ENCODE measurements around the gene ATE1. TPM values are rescaled to one million over a fixed set of nuclear protein-coding genes. Genes with fewer than 3 reads are reported as not detected.
A peak's percentile ranks its signal among the peaks of the same experiment; 100 is the strongest.

The ATE1 gene
- polyA plus RNA-seq, 4 donors, result 27.1 to 44.2 (median 40.1) TPM

GRCh38 chr10:121751191-121751760 lies 176.6 kb downstream of the ATE1 start:
- no peak for DNase-seq (ENCODE audit: low read depth in 4 of 4, low spot score in 3 of 4)

GRCh38 chr10:121747163-121747775 lies 180.6 kb downstream of the ATE1 start:
- no peak for DNase-seq (ENCODE audit: low read depth in 4 of 4, low spot score in 3 of 4)

- no peak for DNase-seq (ENCODE audit: low read depth in 4 of 4, low spot score in 3 of 4)
Observed at GRCh38 chr10:121741248-121741792, 186.5 kb downstream of the ATE1 start.

- DNase-seq (ENCODE audit: low read depth in 4 of 4, low spot score in 3 of 4), result no peak
Observed at GRCh38 chr10:121740069-121740468, 187.8 kb downstream of the ATE1 start.

- no peak for DNase-seq (ENCODE audit: low read depth in 4 of 4, low spot score in 3 of 4)
Observed at GRCh38 chr10:121739114-121739513, 188.7 kb downstream of the ATE1 start.

- no peak for DNase-seq (ENCODE audit: low read depth in 4 of 4, low spot score in 3 of 4)
Observed at GRCh38 chr10:121736315-121737130, 191.3 kb downstream of the ATE1 start.

GRCh38 chr10:121735263-121735662 lies 192.6 kb downstream of the ATE1 start:
- DNase-seq (ENCODE audit: low read depth in 4 of 4, low spot score in 3 of 4), result no peak

GRCh38 chr10:121734589-121735045 lies 193.2 kb downstream of the ATE1 start:
- DNase-seq (ENCODE audit: low read depth in 4 of 4, low spot score in 3 of 4), result peak in 1 of 4 donors; percentile 11

GRCh38 chr10:121732656-121733445 lies 195.0 kb downstream of the ATE1 start:
- no peak for DNase-seq (ENCODE audit: low read depth in 4 of 4, low spot score in 3 of 4)

GRCh38 chr10:121732172-121732571 lies 195.7 kb downstream of the ATE1 start:
- DNase-seq (ENCODE audit: low read depth in 4 of 4, low spot score in 3 of 4), result no peak

GRCh38 chr10:121724282-121724681 lies 203.5 kb downstream of the ATE1 start:
- DNase-seq (ENCODE audit: low read depth in 4 of 4, low spot score in 3 of 4), result no peak

- no peak for DNase-seq (ENCODE audit: low read depth in 4 of 4, low spot score in 3 of 4)
Observed at GRCh38 chr10:121722665-121723064, 205.2 kb downstream of the ATE1 start.

GRCh38 chr10:121721257-121721656 lies 206.6 kb downstream of the ATE1 start:
- DNase-seq (ENCODE audit: low read depth in 4 of 4, low spot score in 3 of 4), result no peak

GRCh38 chr10:121715969-121716368 lies 211.9 kb downstream of the ATE1 start:
- no peak for DNase-seq (ENCODE audit: low read depth in 4 of 4, low spot score in 3 of 4)

GRCh38 chr10:121715076-121715475 lies 212.8 kb downstream of the ATE1 start:
- DNase-seq (ENCODE audit: low read depth in 4 of 4, low spot score in 3 of 4), result no peak

- no peak for DNase-seq (ENCODE audit: low read depth in 4 of 4, low spot score in 3 of 4)
Observed at GRCh38 chr10:121713486-121713885, 214.3 kb downstream of the ATE1 start.

GRCh38 chr10:121710971-121711370 lies 216.9 kb downstream of the ATE1 start:
- DNase-seq (ENCODE audit: low read depth in 4 of 4, low spot score in 3 of 4), result no peak

GRCh38 chr10:121710207-121710606 lies 217.6 kb downstream of the ATE1 start:
- DNase-seq (ENCODE audit: low read depth in 4 of 4, low spot score in 3 of 4), result no peak

- no peak for DNase-seq (ENCODE audit: low read depth in 4 of 4, low spot score in 3 of 4)
Observed at GRCh38 chr10:121709675-121710073, 218.2 kb downstream of the ATE1 start.

All from left renal pelvis (tissue), 4 donors.